SK-N-DZ (cell line): ENCODE results near the gene ZBTB16.

ENCODE experiments used
- DNase-seq: peaks from one replicate; pipeline ENCODE4 v3.0.0-alpha.2; 2015; ENCODE audit warnings: low spot score

The ZBTB16 gene

GRCh38 chr11:114258696-114259095 lies 199.2 kb downstream of the ZBTB16 start:
- no peak for DNase-seq

GRCh38 chr11:114259124-114259526 lies 199.6 kb downstream of the ZBTB16 start:
- no peak for DNase-seq

- DNase-seq, result no peak
Measured at GRCh38 chr11:114259551-114259983, 200.1 kb downstream of the ZBTB16 start.

GRCh38 chr11:114260077-114260476 lies 200.6 kb downstream of the ZBTB16 start:
- no peak for DNase-seq

GRCh38 chr11:114260483-114260882 lies 201.0 kb downstream of the ZBTB16 start:
- no peak for DNase-seq

GRCh38 chr11:114261791-114262190 lies 202.3 kb downstream of the ZBTB16 start:
- DNase-seq, result no peak

GRCh38 chr11:114262681-114263512 lies 203.4 kb downstream of the ZBTB16 start:
- DNase-seq, result peak; percentile 54

- no peak for DNase-seq
Measured at GRCh38 chr11:114263513-114264170, 204.1 kb downstream of the ZBTB16 start.

GRCh38 chr11:114264381-114264780 lies 204.9 kb downstream of the ZBTB16 start:
- DNase-seq, result no peak

GRCh38 chr11:114265122-114265878 lies 205.8 kb downstream of the ZBTB16 start:
- DNase-seq, result no peak

- DNase-seq, result no peak
Measured at GRCh38 chr11:114269498-114269897, 210.0 kb downstream of the ZBTB16 start.

GRCh38 chr11:114270531-114271270 lies 211.2 kb downstream of the ZBTB16 start:
- no peak for DNase-seq

- no peak for DNase-seq
Measured at GRCh38 chr11:114271316-114271715, 211.8 kb downstream of the ZBTB16 start.

- no peak for DNase-seq
Measured at GRCh38 chr11:114272311-114272710, 212.8 kb downstream of the ZBTB16 start.

- DNase-seq, result no peak
Measured at GRCh38 chr11:114273071-114273470, 213.6 kb downstream of the ZBTB16 start.

- no peak for DNase-seq
Measured at GRCh38 chr11:114273890-114274635, 214.6 kb downstream of the ZBTB16 start.

- DNase-seq, result no peak
Measured at GRCh38 chr11:114274637-114275036, 215.1 kb downstream of the ZBTB16 start.

GRCh38 chr11:114275280-114275679 lies 215.8 kb downstream of the ZBTB16 start:
- no peak for DNase-seq

- no peak for DNase-seq
Measured at GRCh38 chr11:114276077-114276476, 216.6 kb downstream of the ZBTB16 start.

GRCh38 chr11:114277637-114278341 lies 218.3 kb downstream of the ZBTB16 start:
- no peak for DNase-seq
